Right lung (tissue), 5 donors: Measurements from ENCODE around the gene NUAK1. TPM values are rescaled to one million over a fixed set of nuclear protein-coding genes. Genes with fewer than 3 reads are reported as not detected.

Experiments used
- DNase-seq, 2 donors: peaks; one replicate each; pipeline ENCODE4 v3.0.0-alpha.2; 2013
- polyA plus RNA-seq, 5 donors: library from polyadenylated mRNA; unstranded; fragments of 120-200 nt; gene quantifications; one replicate each; pipeline versions ENCODE4 v1.2.1 to v1.2.3, GENCODE V29; 2013; ENCODE audit warnings: inconsistent platforms in 1 of 5, low replicate concordance in 1 of 5; ENCODE audit not compliant: insufficient read length in 5 of 5, insufficient read depth in 1 of 5

Gene NUAK1
- polyA plus RNA-seq, 5 donors: 5.6 to 8.9 (median 7.2) TPM

DNA sequence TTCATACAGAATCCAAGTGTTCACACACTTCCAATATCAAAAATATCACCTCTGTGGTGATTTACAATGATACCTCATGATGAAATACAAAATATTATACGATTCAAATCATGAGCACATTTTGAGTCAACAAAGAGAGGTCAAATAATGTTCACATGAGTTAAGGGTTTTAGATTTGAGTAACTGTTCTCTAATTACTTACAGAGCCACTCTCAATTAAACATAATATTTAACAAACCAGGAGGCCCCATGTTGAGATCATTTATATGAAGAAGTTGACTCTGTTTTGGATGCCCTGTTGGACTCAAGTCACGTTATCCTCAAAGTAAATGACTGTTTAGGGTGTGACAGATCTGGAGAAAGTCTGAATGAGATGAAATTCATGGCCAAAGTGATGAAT lies 53.5 kb downstream of the NUAK1 start:
- no peak for DNase-seq

GRCh38 chr12:106084759-106085158 lies 54.0 kb downstream of the NUAK1 start:
- no peak for DNase-seq

DNA sequence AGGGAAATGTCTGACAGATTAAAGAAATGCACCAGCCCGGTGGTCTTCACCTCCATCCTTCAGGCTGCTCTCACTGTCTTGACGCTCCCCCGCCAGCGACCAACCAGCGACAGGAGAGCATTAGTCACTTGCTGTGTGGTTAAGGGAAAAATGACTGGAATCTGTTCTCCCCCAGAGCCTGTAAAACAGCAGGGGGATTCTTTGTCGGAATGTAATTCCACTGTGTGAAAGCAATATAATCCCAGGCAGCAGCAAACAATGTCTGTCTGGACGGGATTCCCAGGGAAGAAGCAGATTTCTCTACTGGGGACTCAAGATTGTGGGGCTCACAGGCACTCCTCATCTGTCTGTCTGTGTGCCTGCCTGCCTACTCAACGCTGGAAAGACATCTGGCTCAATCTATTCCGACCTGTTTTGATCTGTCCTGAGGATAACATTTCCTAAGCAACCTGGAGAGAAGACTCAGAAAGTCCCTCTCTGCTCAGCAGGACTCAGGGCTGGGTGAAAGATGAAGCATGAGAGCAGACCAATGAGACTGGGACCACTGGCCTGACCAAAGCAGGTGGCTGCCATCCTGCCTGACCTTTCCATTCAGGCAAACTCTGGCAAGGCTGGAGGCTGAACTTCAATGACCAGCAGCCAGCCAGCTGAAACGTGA lies 54.6 kb downstream of the NUAK1 start:
- DNase-seq: no peak

GRCh38 chr12:106082216-106083175 lies 56.3 kb downstream of the NUAK1 start:
- DNase-seq: no peak

GRCh38 chr12:106081606-106082005 lies 57.1 kb downstream of the NUAK1 start:
- no peak for DNase-seq

DNA sequence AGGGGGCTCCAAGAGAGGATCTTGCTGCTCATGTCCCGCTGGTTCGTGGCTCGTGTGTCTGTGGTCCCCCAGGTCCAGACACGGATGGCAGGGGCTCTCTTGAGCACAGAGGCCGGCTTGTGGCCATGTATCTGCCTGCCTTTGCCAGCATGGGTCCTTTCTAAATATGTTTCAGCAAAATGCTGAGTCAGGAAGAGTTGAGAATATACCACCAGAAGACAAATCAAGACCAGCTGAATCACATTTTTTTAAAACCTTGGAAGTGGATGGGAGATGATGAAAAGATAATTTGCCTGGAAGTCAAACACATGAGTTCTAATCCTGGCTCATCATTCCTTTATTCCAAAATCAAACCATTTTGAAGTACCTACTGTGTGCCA lies 58.0 kb downstream of the NUAK1 start:
- no peak for DNase-seq

DNA sequence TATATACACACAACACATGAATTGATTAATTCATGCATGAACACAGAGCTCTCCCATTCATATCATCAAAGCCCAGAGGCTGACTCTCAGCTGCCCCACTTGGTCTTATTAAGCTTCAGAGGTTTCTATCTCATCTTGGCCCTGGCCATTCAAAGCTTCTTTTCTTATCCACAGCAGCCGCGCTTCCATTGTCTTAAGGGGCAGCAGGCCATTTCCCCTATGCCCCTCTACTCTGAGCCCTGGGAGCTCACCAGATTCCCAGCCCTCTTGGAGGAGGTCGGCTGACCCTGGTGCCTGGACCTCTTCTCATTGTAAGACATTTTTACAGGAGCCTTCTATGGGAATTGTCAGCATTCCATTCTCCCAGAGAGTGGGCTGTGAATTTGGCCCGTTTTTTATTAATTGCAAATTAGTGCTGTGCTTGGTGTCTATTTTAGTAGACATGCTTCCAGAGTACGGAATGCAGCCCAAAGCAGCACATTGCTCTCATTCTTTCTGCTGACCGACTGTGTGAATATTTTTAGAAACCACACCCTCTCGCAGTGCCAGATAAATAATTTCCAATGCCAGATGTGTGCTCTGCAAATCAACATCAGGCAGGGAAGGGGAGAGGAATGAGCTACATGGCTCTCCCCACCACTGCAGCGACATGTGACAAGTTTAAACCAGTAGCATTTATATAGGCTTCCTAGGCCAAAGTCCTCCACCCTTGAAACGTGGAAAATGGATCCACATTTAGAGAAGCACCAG lies 58.5 kb downstream of the NUAK1 start:
- DNase-seq: no peak

DNA sequence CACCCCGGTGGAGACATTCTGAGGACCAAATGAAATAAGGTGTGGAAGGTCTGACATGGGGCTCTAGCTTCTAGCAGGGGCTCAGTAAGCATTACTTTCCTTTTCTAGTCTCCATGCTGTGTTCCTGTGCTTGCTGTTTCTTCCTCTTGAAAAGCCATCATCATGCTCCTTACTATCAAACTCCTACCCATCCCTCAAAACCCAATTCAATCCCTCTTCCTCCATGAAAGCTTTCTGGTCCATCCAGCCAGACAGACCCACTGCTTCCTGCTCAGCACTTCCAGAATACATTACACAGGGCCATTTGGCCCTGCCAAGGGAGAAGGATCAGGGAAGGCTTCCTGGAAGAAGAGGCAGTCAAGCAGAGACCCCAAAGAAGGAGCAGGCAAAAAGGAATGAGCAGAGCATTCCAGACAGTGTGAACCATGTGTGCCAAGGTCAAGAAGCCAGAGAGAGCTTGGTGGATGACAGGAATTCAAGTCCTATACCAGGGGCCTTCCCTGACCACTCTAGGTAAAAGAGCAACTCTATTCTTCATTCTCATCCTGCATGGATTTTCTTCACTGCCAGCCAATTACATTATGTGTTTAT lies 59.5 kb downstream of the NUAK1 start:
- no peak for DNase-seq

DNA sequence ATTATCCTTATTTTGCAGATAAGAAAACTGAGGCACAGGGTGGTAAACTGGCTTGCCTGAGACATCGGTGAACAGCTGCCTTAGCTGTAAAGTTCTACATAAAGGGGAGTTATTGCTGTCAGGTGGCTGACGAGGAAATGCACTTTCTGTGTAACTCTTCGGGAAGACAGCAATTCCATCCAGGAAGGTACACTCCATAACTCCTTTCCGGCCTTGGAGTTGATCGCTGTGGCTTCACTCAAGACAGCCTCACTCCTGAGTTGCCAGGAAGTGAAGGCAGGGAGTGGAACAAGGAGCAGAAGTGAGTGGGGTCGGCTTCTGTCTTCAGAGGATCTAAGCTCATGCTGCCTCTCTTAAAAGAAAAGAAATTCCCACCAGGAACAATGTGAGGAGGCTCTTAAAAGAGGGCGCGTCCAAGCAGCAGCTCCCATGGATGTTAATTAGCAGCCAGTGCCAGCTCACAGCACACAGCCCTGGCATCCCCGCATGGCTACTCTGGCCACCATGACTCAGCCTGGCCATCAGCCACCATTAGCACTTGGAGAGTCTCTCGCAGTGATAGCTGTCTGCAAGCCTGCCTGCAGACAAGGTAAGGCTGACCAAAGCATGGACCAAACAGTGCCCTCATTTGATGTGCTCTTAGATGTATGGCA lies 60.3 kb downstream of the NUAK1 start:
- no peak for DNase-seq

- DNase-seq: peak; percentile 74 to 78
Measured at GRCh38 chr12:106074706-106075392, 63.9 kb downstream of the NUAK1 start.

GRCh38 chr12:106074361-106074705 lies 64.4 kb downstream of the NUAK1 start:
- DNase-seq: no peak

- no peak for DNase-seq
Measured at GRCh38 chr12:106073179-106073578, 65.6 kb downstream of the NUAK1 start.

GRCh38 chr12:106072751-106073150 lies 66.0 kb downstream of the NUAK1 start:
- no peak for DNase-seq

- DNase-seq: peak; percentile 59 to 67
Measured at GRCh38 chr12:106071686-106072085, 67.1 kb downstream of the NUAK1 start.

DNA sequence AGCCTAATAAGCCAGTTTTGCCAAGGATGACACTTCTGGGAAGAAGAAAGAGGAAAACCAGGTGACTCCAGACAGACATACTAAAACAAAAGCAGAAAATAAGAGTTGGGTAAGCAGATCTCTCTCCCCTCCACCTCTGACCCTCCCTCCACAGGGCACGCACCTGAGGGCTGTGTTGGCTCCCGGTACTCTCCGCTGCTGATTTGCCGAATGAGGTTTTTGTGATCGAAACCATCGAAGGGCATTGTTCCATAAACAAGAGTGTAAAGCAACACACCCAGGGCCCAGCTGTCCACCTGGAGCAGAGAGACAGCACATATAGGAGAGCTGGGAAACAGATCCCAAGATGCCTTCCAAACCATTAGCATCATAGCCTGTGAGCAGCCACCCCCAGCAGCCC lies 68.1 kb downstream of the NUAK1 start:
- no peak for DNase-seq

GRCh38 chr12:106070147-106070546 lies 68.6 kb downstream of the NUAK1 start:
- DNase-seq: no peak

GRCh38 chr12:106068296-106068695 lies 70.5 kb downstream of the NUAK1 start:
- no peak for DNase-seq

- no peak for DNase-seq
Measured at GRCh38 chr12:106067606-106068205, 71.0 kb downstream of the NUAK1 start.

GRCh38 chr12:106066726-106067325 lies 71.9 kb downstream of the NUAK1 start:
- no peak for DNase-seq
